C4-2B (cell line): ENCODE measurements around the gene PARP16.

Source experiments
- ZFX ChIP-seq: fragments of 450-650 bp; IDR thresholded peaks from 2 replicates; pipeline ENCODE4 v1.6.1; 2017
- TF ChIP-seq, protein P1 (sequence below): fragments of 450-650 bp; conservative IDR thresholded peaks from 2 replicates; pipeline ENCODE4 v1.5.1; 2017; ENCODE audit warnings: mild to moderate bottlenecking

DNA sequence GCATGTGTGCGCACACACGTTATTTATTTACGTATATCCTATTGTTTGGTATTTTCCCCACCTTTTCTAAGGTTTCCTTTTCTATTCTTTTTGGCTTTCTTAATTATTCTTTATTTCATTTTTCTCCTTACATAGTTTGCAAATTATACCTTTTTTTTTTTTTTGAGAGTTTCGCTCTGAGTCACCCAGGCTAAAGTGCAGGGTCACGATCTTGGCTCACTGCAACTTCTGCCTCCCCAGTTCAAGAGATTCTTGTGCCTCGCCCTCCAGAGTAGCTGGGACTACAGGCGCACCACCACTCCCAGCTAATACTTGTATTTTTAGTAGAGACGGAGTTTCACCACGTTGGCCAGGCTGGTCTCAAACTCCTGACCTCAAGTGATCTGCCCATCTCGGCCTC, 55.4 kb downstream of the PARP16 start:
- TF ChIP-seq, protein P1, sequence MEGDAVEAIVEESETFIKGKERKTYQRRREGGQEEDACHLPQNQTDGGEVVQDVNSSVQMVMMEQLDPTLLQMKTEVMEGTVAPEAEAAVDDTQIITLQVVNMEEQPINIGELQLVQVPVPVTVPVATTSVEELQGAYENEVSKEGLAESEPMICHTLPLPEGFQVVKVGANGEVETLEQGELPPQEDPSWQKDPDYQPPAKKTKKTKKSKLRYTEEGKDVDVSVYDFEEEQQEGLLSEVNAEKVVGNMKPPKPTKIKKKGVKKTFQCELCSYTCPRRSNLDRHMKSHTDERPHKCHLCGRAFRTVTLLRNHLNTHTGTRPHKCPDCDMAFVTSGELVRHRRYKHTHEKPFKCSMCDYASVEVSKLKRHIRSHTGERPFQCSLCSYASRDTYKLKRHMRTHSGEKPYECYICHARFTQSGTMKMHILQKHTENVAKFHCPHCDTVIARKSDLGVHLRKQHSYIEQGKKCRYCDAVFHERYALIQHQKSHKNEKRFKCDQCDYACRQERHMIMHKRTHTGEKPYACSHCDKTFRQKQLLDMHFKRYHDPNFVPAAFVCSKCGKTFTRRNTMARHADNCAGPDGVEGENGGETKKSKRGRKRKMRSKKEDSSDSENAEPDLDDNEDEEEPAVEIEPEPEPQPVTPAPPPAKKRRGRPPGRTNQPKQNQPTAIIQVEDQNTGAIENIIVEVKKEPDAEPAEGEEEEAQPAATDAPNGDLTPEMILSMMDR, result no peak
- TF ChIP-seq ZFX, result no peak
